Ramos (cell line): ENCODE data around the gene CORO1A.

ENCODE experiments used
- in situ Hi-C: fragments of 300-500 bp; cut with MboI; formaldehyde crosslinking; loops from one replicate; pipeline ENCODE4 v1.14.3; 2022; ENCODE audit warnings: low sequenced_read_pairs; ENCODE audit not compliant: unreplicated experiment

Gene CORO1A

DNA sequence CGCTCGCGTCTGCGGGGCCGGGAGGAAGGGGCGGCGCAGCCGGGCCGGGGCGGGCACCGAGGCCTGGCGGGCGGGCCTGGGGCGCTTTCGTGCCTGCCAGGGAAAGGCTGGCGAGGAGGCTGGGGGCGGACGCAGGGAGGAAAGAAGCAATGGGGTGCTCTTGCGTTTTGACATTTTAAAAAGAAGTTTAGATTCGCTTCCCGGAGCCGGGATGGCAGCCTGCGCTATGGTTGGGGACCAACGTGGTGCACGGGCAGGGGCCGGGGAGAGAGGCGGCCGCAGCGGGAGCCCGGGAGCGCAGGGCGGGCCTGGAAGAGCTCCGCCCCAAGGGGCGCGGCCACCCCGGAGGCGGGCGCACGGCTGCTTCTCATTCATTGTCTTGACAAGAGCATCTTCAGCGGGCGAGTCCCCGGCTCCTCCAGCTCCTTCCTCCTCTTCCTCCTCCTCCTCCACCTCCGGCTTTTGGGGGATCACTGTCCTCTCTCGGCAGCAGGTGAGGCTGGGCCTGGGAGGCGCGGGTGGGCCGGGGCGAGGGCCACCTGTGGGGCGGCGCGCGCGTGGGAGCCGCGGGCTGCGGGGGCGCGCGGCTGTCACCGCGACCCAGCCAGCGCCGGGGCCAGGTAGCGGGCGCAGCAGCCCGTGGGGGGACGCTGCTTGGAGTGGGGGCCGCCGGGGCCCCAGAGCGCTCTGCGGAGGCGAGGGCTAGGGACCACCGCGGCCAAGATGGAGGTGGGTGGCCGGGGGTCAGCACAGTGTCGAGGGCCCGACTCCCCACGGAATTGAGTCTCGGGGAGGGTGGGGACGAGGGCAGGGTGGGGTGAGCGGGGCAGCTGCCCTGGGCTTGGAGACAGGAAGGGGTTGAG lies at the start of gene CORO1A:
TSS of gene CORO1A (plus strand) at position 370 of the 863 bp plus-strand sequence. CDS start 1,608 bp downstream, outside the sequence.
- in situ Hi-C loops, result no loop called here

GRCh38 chr16:30136971-30137605 lies 46.3 kb upstream of the CORO1A start:
- in situ Hi-C loops, result loop anchor here (10.0 kb wide), 1 partner anchor 52 kb away; no protein-coding TSS in a partner anchor

- in situ Hi-C loops, result loop anchor here (10.0 kb wide), 1 partner anchor 53 kb away; no protein-coding TSS in a partner anchor
These were observed 45.5 kb upstream of the CORO1A start for GRCh38 chr16:30137897-30138296.

- in situ Hi-C loops, result loop anchor here (10.0 kb wide), 1 partner anchor 55 kb away; no protein-coding TSS in a partner anchor
These were observed 43.6 kb upstream of the CORO1A start for GRCh38 chr16:30139583-30140481.

DNA sequence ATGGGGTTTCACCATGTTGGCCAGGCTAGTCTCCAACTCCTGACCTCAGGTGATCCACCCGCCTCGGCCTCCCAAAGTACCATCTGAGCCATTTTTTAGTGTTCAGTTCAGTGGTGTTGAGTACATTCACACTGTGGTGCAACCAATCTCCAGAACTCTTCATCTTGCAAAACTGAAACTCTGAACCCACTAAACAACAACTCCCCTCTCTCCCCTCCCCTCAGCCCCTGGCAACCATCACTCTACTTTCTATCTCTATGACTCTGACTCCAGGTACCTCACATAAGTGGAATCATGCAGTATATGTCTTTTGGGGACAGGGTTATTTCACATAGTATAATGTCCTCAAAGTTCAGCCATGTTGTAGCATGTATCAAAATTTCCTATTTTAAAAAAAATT lies 41.7 kb upstream of the CORO1A start:
- in situ Hi-C loops, result no loop called here

DNA sequence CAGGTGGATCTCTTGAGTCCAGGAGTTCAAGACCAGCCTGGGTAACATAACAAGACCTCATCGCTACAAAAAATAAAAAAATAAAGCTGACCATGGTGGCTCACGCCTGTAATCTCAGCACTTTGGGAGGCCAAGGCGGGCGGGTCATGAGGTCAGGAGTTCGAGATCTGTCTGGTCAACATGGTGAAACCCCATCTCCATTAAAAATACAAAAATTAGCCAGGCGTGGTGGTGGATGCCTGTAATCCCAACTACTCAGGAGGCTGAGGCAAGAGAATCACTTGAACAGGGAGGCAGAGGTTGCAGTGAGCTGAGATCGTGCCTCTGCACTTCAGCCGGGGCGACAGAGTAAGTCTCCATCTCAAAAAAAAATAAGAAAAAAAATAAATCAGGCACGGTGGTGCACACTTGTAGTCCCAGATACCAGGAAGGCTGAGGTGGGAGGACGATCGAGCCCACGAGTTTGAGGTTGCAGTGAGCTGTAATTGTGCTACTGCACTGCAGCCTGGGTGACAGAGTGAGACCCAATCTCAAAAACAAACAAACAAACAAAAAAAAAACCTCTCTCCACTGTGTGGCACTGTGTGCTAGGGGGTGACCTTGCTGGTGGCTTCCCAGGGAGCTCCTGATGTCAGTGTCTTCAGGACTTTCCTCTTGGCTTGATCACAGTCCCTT lies 40.6 kb upstream of the CORO1A start:
- in situ Hi-C loops, result no loop called here

GRCh38 chr16:30143347-30143702 lies 40.1 kb upstream of the CORO1A start:
- in situ Hi-C loops, result no loop called here

- in situ Hi-C loops, result no loop called here
These were observed 39.4 kb upstream of the CORO1A start for GRCh38 chr16:30144017-30144416.

GRCh38 chr16:30144917-30145316 lies 38.5 kb upstream of the CORO1A start:
- in situ Hi-C loops, result no loop called here

DNA sequence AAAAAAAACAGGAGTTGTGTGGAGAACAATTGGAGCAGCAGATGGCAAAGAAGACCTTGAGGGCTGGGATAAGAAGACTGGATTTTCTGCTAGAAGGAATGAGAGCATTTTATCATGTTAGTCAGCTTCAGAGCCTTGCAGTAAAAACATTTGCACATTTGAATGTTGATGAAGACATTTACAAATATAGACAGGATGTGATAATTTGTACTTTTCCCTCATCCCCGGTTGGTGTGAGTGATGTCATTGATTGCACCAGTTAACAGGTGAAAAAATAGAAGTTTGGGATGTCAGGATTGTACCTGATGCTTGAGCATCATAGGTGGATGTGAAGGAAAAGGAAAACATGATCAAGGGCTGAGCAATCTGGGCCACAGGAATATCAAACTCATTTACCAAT lies 37.7 kb upstream of the CORO1A start:
- in situ Hi-C loops, result no loop called here

- in situ Hi-C loops, result no loop called here
These were observed 35.4 kb upstream of the CORO1A start for GRCh38 chr16:30147843-30148510.

- in situ Hi-C loops, result no loop called here
These were observed 34.0 kb upstream of the CORO1A start for GRCh38 chr16:30149250-30149930.

DNA sequence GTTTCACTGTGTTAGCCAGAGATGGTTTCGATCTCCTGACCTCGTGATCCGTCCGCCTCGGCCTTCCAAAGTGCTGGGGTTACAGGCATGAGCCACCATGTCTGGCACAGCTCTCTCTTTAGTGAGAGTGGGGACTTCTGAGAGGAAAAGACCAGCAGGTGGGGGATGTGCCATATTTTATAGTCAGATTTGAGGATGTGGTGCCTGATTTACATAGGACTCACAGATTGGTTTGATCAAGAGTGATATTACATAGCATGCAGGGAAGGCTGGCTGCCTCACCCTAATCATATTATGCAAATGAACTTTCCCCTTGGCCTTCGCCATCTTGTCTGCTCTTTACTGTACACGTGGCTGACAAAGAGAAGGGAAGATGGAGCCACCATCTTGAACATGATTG lies 32.3 kb upstream of the CORO1A start:
- in situ Hi-C loops, result no loop called here

- in situ Hi-C loops, result no loop called here
These were observed 30.9 kb upstream of the CORO1A start for GRCh38 chr16:30152517-30152916.

- in situ Hi-C loops, result no loop called here
These were observed 28.2 kb upstream of the CORO1A start for GRCh38 chr16:30155188-30155587.

GRCh38 chr16:30157214-30157613 lies 26.2 kb upstream of the CORO1A start:
- in situ Hi-C loops, result no loop called here

- in situ Hi-C loops, result no loop called here
These were observed 19.9 kb upstream of the CORO1A start for GRCh38 chr16:30163538-30163937.

DNA sequence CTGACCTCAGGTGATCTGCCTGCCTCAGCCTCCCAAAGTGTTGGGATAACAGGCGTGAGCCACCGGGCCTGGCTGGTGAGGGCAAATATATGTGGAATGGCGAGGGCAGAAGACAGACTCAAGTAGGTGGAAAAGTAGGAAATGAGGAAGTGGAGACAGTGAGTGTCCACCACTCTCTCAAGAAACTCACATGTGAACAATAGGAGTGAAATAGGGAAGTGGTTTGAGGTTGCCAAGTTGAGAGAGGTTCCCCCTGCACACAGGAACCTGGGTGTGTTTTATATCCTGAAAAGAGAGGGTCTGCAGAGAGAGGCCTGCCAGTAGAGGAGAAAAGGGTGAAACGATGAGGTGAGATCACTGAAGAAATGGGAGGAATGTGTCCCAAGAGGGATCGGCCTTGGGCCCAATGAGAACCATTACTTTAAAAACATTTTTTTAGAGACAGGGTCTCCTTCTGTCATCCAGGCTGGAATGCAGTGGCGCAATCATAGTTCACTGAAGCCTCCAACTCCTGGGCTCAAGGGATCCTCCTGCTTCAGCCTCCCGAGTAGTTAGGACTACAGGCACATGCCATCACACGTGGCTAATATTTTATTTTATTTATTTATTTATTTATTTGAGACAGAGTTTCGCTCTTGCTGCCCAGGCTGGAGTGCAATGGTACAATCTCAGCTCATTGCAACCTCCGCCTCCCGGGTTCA lies 17.1 kb upstream of the CORO1A start:
- in situ Hi-C loops, result no loop called here
